ENCODE measurements around the gene NOB1. TPM values are rescaled to one million over a fixed set of nuclear protein-coding genes. Genes with fewer than 3 reads are reported as not detected.

NOB1 gene
- polyA plus RNA-seq, 1 donor = 47.0 TPM

- no peak for DNase-seq (ENCODE audit: low read depth)
Observed at GRCh38 chr16:69721441-69721957, 33.2 kb downstream of the NOB1 start.

- no peak for DNase-seq (ENCODE audit: low read depth)
Observed at GRCh38 chr16:69720822-69721430, 33.8 kb downstream of the NOB1 start.

DNA sequence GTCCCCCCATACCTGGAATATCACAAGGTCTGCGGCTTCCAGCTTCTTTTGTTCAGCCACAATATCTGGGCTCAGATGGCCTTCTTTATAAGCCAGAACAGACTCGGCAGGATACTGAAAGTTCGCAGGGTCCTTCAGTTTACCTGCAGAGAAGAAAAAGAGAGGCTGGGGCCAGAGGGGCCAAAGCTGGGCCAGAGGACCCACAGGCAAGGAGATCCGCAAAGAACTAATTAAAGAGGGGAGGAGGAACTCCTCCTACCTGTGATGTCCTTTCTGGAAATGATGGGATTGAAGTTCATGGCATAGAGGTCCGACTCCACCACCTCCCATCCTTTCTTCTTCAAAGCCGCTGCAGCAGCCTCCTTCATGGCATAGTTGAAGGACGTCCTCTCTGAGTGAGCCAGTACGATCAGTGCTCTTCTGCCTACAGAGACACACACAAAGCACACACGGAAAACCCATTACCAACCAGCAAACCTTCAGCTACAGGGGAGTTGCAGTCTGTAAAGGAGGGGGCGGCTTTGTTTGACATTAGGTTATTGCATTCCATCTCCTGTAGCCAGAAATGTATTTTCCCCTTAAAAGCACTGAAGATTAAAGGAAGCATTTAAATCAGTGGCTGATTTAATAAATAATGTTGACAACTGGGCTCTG, 36.5 kb downstream of the NOB1 start:
- no peak for DNase-seq (ENCODE audit: low read depth)

- no peak for DNase-seq (ENCODE audit: low read depth)
Observed at GRCh38 chr16:69717066-69717465, 37.7 kb downstream of the NOB1 start.

GRCh38 chr16:69712914-69713581, 41.7 kb downstream of the NOB1 start:
- DNase-seq (ENCODE audit: low read depth) = no peak

- no peak for DNase-seq (ENCODE audit: low read depth)
Observed at GRCh38 chr16:69712277-69712676, 42.4 kb downstream of the NOB1 start.

- DNase-seq (ENCODE audit: low read depth) = no peak
Observed at GRCh38 chr16:69711115-69711740, 43.5 kb downstream of the NOB1 start.

DNA sequence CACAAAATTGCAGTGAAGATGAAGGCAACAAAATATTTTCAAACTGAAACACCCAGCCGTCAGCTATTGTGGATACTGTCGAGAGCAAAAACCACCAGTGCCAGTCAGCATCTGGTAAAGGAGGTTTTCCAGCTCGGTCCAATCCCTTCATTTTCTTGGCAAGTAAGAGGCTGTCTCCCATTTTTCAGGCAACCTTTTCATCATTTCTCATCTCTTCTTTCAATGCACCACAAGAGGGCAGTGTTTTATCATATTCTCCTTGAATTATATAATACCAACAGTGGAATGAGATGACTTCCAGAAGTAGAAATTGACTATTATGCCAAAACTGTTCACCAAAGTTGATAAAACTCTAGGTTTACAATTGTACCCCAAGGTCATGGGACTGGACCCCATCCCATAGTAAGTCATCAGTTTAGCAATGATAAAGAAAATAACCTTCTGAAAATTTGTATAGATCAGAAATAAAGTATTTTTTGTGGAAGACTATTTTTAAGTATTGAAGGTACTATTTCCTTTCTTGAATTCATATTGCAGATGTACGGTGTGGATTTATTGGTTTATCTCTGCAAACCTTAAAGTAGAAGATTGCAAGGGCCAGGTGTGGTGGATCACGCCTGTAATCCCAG, 45.2 kb downstream of the NOB1 start:
- DNase-seq (ENCODE audit: low read depth) = peak; percentile 67

DNA sequence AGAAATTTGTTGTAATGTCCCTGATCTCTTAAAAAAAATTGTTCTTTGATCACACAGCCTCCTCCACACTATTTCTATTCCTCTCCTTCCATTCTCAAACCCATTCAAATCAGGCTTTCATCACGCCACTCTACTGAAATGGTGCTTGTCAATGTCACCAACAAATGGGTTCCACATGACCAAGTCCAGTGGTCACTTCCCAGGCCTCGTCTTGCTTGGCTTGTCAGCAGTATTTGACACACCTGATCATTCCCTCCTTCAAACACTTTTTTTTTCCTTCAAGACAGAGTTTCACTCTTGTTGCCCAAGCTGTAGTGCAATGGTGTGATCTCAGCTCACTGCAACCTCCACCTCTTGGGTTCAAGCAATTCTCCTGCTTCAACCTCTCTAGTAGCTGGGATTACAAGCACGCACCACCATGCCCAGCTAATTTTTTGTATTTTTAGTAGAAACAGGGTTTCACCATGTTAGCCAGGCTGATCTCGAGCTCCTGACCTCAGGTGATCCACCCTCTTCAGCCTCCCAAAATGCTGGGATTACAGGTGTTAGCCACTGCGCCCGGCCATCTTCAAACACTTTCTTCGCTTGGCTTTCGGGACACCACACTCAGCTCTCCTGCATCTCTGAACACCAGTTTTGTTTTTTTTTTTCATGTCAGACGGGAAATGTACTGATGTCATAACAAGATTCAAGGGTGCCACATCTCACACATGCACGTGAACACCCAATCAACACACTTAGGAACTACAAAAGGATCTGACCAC, 46.6 kb downstream of the NOB1 start:
- no peak for DNase-seq (ENCODE audit: low read depth)

GRCh38 chr16:69706975-69707340, 47.8 kb downstream of the NOB1 start:
- DNase-seq (ENCODE audit: low read depth) = no peak

- no peak for DNase-seq (ENCODE audit: low read depth)
Observed at GRCh38 chr16:69706256-69706974, 48.3 kb downstream of the NOB1 start.

GRCh38 chr16:69703638-69704037, 51.1 kb downstream of the NOB1 start:
- DNase-seq (ENCODE audit: low read depth) = no peak

- DNase-seq (ENCODE audit: low read depth) = no peak
Observed at GRCh38 chr16:69701866-69702265, 52.9 kb downstream of the NOB1 start.

DNA sequence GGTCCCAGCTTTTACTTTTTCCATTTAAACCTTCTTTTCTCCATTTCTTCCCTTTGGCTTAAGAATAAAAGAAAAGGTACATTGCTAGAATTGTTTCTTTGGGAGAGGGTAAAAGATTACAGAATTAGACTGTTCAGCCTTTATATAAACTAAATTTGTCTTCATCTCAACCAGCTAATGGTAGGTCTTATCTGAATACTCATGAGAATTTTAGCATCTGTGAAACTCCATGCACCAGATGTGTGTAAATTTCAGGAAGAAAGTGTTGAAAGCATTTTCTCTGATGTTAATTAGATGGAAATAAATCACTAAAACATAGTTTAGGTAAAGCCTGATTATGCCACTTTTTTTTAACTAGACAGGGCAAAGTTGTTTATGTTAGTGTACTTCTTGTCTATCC, 53.3 kb downstream of the NOB1 start:
- no peak for DNase-seq (ENCODE audit: low read depth)

DNA sequence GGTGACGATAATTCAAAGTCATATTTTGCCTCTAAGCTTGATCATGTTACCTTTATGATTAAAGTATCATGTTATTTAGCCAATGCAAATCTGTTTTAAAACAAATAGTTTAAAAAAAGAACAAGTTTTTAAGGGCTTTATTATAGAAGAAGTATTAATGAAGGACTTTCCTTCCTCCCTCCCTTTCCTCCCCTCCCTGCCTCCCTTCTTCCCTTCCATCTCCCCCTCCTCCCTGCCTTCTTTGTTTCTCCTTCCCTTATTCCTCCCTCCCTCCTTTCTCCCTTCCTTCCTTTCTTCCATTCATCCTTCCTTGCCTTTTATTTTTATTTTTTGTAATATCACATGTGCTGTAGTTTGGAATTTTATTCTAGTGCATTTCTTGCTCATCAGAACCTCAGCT, 54.8 kb downstream of the NOB1 start:
- no peak for DNase-seq (ENCODE audit: low read depth)

GRCh38 chr16:69698404-69698803, 56.3 kb downstream of the NOB1 start:
- DNase-seq (ENCODE audit: low read depth) = no peak

- DNase-seq (ENCODE audit: low read depth) = no peak
Observed at GRCh38 chr16:69693916-69694315, 60.8 kb downstream of the NOB1 start.

- DNase-seq (ENCODE audit: low read depth) = no peak
Observed at GRCh38 chr16:69691980-69692911, 62.5 kb downstream of the NOB1 start.

Measured in forelimb muscle (tissue), 1 donor.